HT1080 (cell line): Measurements from ENCODE around the gene NME5. TPM values are rescaled to one million over a fixed set of nuclear protein-coding genes. Genes with fewer than 3 reads are reported as not detected.
A peak's percentile ranks its signal among the peaks of the same experiment; 100 is the strongest.
"Not testable (repeated sequence)": the region's sequence is repeated elsewhere in the genome, so short reads cannot be mapped to it uniquely, and the experiment has no call there.

Experiments
- DNase-seq: peaks from one replicate; pipeline ENCODE4 v3.0.0-alpha.2; 2015; ENCODE audit warnings: low read depth
- polyA plus RNA-seq, 2 experiments: library from polyadenylated mRNA; depleted of rRNA; stranded (reverse); fragments of >200 nt; gene quantifications; 2 replicates each; pipeline ENCODE4 v1.2.3, GENCODE V29; 2015
- total RNA-seq: library from RNA; depleted of rRNA; stranded (reverse); fragments of >200 nt; shearing (Covaris generic); gene quantifications from 2 replicates; pipeline ENCODE4 v1.2.3, GENCODE V29; 2014; rRNA removed

Gene NME5, protein sequence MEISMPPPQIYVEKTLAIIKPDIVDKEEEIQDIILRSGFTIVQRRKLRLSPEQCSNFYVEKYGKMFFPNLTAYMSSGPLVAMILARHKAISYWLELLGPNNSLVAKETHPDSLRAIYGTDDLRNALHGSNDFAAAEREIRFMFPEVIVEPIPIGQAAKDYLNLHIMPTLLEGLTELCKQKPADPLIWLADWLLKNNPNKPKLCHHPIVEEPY
- not detected in 2 replicates for total RNA-seq
- polyA plus RNA-seq (2015; cell fraction: cytosol; rRNA removed), result 0.40 and 0.49 TPM in 2 replicates
- polyA plus RNA-seq (2015; cell fraction: nucleus; rRNA removed), result 0.57 and 1.4 TPM in 2 replicates

DNA sequence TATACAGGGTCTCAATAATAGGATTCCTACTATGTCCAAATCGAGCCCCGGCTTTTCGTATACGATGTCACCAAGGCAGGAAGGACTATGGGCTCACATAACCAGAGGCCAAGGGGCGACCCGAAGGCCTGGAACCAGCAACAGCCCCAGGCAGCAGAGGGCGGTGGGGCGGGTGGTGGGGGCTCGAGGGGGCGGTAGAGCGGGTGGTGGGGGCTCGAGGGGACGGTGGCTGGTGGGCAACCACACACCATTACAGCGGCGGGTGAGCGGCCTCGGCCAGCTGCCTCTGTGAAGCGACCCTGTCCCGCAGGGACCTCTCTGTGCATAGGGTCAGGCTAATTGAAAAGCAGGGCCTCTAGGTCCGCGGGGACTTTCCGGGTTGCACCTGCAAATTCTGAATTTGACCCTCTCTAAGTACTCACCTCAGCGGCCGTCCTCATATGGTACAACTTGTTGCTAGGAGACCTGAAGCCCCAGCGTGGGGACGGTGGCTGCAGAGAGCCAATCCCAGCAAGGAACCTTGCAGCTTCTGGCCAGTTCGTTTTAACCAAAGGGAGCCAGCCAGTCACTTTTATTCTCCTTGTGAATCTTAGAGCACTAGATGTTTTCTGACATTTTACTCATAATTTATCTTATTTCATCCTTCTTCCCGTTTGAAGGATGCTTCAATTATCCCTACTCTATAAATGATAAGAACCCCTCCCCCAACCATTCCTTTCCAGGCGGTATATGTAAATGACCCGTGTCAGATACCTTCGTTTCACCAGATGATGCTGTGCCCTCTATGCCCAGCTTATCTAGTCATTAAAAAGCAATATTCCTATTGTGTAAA, at the start of gene NME5:
Gene NME5, minus strand, starts transcription at position 480 of the 832 bp plus-strand sequence. CDS start 648 bp downstream, outside the sequence.
- DNase-seq, result peak; percentile 39

DNA sequence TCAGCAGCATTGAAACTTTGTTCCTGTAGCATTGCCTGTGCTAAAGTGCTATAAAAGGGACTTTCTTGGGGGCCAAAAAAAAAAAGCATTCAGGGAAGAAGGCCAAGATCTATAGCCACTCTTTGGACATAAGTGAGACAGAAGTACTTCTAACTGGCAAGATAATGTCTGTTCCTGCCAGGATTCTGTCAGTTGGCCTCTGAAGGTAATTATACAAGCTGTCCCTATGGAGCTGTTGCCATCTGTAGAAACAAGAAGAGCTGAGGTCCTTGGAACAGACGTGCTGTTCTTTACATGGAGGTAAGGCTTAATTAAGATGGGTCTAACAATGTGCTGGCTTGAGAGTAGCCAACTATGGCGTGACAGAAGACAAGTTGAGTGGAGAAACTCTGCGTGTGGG, 49.4 kb upstream of the NME5 start:
- no peak for DNase-seq

DNA sequence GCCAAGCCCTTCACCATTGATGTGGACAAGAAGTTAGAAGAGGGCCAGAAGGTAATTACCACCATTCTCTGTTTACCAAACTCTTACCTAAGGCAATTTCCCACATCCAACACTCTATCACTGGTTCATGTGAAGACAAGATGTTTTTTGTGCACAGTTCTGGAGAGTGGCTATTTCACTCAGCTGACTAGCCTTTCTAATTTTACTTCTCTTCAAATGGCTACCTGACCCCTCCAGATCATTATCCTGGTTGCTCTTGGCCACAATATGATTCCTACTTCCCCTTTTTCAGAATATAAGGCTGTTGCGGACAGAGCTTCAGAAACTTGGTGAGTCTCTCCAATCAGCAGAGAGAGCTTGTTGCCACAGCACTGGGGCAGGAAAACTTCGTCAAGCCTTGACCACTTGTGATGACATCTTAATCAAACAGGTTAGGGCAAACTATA, 46.8 kb upstream of the NME5 start:
- DNase-seq, result no peak

DNA sequence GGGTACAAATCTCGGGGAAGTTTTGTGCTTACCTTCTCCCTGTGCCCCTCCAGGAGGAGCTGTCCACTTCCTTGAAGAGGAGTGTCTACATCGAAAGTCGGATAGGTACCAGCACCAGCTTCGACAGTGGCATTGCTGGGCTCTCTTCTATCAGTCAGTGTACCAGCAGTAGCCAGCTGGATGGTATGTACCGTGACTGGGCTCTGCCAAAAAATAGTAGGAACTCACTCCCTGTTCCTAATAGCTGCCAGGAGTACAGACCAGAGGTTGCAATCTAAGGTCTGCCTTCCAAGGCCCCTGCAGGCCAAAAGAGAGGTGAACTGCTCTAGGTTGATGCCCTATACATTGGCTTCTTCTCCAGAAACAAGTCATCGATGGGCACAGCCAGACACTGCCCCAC, 43.6 kb upstream of the NME5 start:
- no peak for DNase-seq

DNA sequence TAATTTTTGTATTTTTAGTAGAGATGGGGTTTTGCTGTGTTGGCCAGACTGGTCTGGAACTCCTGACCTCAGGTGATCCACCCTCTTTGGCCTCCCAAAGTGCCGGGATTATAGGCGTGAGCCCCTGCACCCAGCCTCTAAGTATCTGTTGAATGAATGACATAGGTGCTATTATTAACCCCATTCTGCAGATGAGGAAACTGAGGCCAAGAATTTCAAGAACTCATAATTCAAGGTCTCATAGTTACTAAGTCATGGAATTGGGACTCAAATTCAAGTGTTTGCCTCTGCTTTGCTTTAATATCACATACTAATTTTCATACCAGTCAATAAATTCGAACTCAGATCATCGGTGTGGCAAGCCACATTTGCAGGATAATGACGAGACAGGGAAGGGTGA, 41.6 kb upstream of the NME5 start:
- DNase-seq, result no peak

DNA sequence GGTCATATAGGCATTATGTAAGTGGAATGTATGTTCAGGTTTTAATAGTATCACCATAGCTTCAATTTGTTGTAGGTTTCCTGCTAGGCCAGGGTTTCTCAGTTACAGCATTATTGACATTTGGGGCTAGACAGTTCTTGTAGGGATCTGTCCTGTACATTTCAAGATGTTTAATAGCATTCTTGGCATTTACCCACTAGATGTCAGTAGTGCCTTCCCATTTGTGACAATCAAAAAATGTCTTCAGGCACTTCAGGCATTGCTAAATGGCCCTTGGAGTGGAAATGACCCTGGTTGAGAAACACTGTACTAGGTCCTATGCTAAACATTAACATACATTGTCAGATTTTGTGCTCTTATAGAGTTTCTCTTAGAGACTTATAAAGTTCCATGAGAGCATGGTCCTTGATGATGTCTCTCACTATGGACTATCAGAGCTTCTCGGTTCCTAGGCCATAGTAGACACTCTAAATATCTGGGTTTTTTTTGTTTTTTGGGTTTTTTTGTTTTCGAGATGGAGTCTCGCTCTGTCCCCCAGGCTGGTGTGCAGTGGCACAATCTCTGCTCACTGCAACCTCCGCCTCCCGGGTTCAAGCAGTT, 41.1 kb upstream of the NME5 start:
- DNase-seq, result peak; percentile 73

DNA sequence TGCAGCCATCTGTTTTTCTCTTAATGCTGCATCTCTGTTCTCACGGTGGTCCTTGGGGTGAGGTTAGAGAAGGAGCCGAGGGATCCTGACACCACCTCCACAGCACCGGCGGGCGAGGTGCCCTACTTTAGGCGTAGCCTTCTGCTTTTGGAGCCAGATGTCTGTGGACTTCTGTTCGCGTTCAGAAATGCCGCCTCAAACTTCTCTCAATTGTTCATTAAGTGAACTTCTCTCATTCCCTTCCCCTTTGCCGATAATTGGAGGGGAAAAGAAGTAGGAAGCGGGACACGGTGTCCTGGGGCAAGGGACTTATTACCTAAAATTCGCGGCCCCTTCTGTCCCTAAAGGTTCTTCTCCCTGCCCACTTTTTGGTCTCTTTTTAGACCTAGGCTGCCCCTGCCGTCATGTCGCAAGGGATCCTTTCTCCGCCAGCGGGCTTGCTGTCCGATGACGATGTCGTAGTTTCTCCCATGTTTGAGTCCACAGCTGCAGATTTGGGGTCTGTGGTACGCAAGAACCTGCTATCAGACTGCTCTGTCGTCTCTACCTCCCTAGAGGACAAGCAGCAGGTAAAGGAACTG, 40.1 kb upstream of the NME5 start:
- peak; percentile 3 for DNase-seq

DNA sequence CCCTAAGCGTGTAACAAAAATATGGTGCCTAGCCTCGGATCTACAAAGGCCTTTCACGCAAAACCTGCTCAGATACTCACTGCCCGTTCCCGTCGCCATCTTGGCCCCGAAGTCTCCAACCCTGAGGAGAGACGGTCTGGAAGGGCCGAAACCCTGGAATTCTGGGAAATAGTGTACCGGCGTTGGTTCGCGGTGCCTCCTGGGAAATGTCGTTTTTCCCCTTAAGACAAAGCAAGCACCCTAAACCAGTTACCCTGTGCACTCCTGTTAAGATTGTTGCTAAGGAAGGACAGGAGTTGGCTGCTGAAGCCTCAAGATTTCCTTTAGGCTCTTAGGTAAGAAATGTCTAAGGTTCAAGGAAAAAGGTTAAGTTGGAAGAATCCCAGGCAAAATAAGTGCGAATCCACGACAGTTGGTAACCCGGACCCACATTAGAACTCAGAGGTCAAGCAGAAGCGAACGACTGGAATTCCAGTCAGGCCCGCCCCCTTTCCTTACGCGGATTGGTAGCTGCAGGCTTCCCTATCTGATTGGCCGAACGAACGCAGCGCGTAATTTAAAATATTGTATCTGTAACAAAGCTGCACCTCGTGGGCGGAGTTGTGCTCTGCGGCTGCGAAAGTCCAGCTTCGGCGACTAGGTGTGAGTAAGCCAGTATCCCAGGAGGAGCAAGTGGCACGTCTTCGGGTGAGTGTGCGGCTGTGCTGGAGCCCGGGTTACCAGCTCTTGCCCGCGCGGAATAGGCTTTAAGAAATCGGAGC, 39.5 kb upstream of the NME5 start, which contains the start of the genes BRD8 and KIF20A:
Gene BRD8, minus strand, starts transcription at position 115 of the 761 bp plus-strand sequence. Its CDS starts 16 bp downstream, at position 99.
Gene KIF20A, plus strand, starts transcription at position 597 of the 761 bp plus-strand sequence. CDS start 569 bp downstream, outside the sequence.
- DNase-seq, result peak; percentile 99

DNA sequence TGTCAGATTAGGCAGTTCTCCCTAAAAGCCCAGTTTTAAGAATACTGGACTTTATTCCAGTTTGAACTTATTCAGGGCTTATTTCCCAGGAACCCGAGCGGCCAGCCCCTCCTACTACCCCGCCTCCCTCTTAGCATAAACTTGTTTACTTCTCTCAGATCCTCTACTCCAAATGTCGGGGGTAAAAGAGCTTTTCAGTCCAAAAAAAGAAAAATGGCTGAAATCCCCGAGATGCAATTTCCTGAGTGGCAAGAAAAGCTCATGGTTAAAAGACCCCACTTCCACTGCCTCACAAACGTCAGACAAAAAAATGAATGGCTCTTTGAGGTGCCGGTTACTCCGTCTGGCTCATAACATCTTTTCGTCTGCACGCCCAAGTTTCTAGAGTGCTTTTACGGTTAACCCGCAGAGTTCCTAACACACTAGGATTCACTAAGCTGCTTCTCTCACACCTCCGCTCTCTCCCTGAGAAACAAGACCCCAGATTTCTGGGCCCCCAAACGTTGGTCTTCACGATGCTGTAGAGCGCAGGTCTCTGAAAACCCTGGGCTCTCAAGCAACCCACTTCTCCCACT, 38.8 kb upstream of the NME5 start:
- DNase-seq, result peak; percentile 29

DNA sequence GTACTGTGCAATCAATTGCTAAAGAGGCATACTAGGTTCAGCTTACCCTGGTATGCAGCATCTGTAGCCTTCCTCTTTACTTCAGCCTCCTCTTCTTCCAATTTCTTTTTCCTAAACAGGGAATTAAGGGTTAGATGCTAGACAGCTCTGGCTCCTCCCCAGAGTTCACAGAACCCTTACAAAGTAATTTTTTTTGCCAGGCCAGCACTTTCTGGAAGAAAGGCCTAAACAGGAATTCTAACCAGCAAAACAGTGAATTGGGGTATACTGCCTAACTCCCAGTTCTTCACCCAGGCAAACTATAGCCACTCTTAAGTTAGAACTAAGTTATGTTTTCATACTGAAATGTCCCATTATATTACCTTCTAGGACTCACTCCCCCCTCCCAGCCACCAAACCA, 31.1 kb upstream of the NME5 start:
- DNase-seq, result no peak

DNA sequence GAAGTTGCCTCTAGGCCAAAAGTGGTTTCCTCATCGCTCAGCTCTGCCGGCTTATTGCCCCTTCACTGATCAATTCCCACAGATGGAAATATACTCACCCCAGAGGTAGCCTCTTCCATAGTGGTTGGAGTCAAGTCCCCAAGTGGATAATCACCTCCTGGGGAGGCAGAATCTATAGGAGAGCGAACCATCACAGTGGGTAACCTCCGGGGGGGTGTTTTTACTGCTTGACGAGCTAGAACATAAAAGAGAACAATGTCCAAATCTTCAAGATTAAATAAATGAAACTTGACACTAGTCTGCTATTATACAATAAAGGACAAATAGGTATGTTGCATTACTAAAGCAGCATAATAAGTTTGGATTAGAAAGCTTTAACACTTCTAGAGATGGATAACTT, 29.9 kb upstream of the NME5 start:
- no peak for DNase-seq

DNA sequence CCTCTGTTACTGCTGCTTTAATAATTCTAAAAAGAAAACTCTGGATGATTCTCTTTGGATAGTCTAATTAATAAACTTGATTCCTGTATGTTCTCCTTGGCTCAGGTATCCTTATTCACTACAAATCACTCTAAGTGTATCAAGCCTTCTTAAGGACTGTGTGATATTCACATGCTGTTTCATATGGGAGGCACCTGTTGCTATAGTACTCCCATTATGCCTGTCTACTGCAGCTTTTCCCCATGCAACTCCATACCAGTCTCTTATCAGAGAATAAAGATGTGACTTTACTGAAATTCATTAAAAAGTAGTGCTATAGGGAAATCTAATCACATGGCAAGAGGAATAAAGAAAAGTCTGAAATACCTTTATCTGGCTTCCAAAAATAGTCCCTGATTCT, 24.5 kb upstream of the NME5 start:
- no peak for DNase-seq

DNA sequence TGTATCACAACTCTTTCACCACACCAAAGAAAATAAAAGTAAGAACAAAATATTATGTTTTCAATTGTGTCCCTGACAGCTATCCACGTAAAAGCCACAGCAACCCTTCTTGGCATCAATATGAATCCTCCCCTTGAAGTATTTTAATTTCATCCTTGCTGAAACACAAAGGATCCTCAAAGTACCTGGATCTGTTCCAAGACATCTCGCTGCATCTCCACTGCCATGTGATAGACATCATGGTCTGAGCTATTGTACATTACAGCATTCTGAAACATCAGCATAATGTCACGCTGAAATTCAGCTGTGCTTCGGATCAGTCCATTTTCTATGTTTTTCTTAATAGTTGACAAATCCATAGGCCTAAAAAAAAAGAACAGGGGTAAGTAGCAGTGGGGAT, 21.5 kb upstream of the NME5 start:
- DNase-seq, result no peak

DNA sequence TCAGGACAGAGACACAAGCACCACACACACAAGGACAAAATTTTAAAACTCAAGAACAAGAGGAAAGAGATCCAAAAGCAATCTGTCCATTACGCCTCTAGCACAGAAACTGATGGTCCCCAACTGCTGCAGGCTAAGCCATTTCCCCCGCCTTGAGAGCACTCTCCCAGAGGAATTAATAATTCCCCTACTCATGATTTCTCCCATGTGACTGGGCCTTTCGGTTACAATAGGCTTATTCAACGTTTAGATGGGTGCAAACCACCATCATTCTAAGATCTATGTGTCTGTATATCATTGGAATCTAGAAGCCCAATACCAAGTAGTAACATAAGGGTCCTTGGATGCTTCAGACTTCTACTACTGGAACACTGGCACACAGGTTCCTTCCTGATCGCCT, 20.4 kb upstream of the NME5 start:
- no peak for DNase-seq

DNA sequence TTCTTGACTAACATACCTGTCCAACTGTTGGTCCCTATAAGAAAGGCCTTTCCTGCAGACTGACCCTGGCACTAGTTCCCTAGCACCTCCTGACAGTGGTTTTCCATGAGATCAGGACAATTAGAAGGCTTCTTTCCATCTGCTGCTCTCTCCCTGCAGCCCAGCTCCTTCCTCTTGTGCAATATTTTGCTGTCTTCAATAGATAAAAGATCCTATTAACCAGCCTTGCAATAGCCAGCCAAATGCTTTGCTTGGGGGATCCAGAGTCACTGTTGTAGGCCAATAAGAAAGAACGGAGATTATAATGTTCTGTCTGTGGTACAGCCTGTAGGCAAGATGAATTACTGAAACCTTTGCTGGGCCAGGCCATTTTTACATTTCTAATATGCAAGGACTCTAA, 18.4 kb upstream of the NME5 start:
- DNase-seq, result no peak

DNA sequence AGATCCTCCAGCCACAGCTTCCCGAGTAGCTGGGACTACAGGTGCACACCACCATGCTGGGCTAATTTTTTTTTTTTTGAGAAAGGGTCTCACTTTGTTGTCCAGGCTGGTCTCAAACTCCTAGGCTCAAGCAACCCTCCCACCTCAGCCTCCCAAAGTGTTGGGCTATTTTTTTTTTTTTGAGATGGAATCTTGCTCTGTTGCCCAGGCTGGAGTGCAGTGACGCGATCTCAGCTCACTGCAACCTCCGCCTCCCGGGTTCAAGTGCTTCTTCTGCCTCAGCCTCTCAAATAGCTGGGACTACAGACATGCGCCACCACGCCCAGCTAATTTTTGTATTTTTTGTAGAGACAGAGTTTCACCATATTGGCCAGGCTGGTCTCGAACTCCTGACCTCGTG, 16.7 kb upstream of the NME5 start:
- not testable (repeated sequence) for DNase-seq

DNA sequence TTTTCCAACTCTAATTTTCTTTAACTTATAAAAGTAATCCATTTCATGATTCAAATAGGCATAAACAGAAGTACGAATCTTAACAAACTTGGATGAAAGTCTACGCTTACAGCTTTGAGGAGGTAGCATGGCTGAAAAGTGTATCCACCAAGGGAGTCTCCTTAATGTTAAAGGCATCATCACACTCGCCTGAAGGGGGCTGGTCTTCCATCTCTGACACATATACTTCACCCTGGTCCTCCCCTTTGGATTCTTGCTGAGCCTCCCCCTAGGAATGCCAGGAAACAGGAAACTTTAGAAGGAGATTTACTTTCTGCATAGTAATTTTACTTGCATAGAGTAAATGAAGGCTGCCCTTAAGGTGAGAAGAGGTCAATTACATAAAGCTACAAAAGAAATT, 10.3 kb upstream of the NME5 start:
- peak; percentile 77 for DNase-seq

DNA sequence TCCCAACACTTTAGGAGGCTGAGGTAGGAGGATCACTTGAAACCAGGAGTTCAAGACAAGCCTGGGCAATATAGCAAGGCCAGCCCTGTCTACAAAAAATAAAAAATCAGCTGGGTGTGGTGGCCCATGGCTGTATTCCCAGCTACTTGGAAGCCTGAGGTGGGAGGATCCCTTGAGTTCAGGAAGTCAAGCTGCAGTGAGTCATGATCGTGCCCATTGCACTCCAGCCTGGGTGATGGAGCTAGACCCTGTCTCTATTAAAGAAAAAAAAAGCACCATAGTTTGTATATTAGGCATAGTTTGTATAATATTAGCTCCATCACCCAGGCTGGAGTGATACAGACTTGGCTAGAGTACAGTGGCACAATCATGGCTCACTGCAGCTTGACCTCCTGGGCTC, 9.6 kb upstream of the NME5 start:
- DNase-seq, result peak; percentile 91

DNA sequence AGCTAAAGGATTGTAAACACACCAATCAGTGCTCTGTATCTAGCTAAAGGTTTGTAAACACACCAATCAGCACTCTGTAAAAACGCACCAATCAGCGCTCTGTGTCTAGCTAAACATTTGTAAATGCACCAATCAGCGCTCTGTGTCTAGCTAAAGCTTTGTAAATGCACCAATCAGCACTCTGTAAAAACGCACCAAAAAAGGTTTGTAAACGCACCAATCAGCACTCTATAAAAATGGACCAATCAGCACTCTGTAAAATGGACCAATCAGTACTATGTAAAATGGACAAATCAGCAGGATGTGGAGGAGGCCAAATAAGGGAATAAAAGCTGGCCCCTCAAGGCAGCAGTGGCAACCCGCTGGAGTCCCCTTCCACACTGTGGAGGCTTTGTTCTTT, 4.3 kb upstream of the NME5 start:
- not testable (repeated sequence) for DNase-seq

DNA sequence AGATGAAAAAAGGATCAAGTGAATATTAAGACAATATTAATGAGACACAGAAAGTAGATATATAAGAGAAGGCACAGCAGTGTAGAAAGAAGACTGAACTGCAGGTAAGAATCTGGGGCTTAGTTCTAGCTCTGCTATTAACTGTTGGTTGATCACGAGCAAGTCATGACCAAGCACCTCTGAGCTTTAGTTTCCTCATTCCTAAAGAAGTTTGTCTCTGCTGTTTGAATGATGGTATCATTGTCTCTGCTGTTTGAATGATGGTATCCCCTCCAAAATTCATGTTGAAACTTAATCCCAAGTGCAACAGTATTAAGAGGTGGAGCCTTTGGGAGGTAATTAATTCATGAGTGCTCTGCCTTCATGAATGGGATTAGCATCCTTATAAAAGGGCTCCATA, 2.5 kb upstream of the NME5 start:
- DNase-seq, result no peak
